GM18508 (cell line): ENCODE results near the gene APH1B.
"Not testable (repeated sequence)": the region's sequence is repeated elsewhere in the genome, so short reads cannot be mapped to it uniquely, and the experiment has no call there.

Source experiments
- ATAC-seq: cut with Tn5 transposase; IDR thresholded peaks from one replicate; pipeline ENCODE4 v1.9.1; 2021; ENCODE audit warnings: moderate number of reproducible peaks; ENCODE audit not compliant: insufficient read depth, unreplicated experiment

The APH1B gene

DNA sequence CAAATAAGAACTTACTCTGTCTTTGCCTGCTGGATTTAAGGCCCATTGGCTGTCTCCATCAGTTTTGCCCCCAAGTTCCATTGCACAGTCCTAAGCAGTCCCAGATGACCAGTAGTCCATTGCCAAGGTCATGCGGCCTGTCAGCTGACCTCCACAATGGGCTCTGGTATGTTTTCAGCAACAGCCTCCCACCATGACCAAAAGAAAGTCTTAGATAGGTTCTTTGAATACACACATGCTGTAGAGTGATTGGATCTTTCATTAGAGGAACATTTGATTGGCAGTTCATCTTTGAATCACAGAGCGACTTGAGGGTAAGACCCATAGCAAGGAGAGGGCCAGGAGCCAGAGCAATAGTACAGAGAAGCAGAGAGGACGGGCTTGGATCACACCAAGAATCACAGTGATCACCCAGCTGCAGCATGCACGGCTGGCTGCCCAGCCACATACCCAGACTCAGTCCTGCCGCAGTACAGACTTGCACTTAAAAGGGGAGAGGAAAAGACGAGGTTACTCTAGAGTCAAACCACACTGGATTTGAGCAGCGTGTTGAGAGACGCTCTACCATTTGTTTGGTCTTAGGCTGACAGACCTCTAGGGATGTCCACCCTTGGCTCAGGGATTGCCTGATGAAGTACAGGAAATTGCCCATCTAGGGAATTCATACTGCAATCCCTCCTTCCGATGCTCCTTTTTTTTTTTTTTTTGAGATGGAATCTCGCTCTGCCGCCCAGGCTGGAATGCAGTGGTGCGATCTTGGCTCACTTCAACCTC, 50.4 kb downstream of the APH1B start:
- no peak for ATAC-seq

GRCh38 chr15:63329567-63330350, 52.4 kb downstream of the APH1B start:
- no peak for ATAC-seq

GRCh38 chr15:63330926-63331325, 53.5 kb downstream of the APH1B start:
- ATAC-seq = no peak

DNA sequence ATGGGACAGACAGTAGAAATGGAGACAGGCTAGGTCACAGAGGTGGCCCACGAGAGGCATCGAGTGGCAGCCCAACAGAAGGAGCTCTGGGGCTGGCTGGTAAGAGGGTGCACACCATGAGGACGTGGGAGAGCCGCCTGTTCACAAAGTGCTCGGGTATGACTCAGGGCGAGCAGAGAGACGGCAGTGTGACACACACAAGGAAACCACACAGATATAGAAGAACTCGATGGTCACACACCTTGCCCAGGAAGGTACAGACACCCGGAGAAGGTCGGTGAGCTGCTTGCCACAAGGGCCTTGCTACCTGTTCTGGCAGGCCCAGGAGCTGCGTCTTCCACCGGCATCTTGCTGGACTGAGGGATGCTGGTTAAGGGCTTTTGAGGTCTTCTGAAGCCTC, 54.1 kb downstream of the APH1B start:
- no peak for ATAC-seq

DNA sequence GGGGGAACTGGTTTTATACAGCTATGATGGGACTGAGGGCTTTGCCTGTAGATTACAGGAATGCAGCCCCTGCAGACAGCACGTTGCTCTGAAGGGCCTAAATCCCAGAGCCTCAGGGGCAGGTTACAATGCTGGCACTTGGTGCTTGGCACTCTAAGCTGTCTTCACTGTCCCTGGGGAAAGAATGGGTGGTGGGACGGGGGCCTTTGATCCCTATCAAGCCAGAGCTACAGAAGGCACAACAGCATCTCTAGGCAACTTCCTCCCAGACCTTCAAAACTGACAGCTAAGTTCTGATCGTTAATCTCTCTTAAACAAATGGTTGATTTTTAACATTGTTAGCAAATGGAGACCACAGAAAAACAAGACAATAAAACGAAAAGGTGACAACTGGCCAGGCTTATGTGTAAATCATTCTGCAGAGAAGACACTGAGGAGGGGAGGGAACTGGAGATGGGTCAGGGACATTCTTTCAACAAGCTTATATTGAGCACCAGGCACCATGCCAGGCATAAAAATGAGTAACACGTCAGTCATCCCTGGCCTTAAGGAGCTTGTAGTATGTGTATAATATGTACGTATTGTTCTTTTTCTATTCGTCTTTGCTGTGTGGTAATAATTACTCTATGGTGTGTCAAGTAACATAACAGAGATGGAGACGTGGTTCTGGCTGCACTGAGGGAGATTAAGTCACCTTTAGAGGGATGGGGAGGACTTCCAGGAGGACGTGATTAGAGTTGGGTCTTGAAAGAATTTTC, 55.1 kb downstream of the APH1B start:
- no peak for ATAC-seq

DNA sequence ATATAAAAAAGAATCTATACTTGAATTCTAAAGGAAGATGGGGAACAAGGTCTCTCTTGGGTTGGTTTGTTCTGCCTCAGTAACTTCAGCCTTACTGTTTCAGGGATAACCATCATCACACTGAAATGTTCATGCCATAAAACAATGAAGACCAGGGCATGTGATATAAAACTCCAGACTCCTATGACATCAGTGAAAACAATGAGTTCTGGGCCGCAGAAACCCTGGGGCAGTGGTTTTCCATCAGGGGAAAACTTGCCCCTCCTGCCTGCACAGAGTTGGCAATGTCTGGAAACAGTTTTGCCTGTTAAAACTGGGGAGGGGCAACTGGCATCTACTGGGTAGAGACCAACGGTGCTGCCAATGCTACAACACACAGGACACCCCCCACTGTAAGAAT, 57.4 kb downstream of the APH1B start:
- ATAC-seq = no peak

DNA sequence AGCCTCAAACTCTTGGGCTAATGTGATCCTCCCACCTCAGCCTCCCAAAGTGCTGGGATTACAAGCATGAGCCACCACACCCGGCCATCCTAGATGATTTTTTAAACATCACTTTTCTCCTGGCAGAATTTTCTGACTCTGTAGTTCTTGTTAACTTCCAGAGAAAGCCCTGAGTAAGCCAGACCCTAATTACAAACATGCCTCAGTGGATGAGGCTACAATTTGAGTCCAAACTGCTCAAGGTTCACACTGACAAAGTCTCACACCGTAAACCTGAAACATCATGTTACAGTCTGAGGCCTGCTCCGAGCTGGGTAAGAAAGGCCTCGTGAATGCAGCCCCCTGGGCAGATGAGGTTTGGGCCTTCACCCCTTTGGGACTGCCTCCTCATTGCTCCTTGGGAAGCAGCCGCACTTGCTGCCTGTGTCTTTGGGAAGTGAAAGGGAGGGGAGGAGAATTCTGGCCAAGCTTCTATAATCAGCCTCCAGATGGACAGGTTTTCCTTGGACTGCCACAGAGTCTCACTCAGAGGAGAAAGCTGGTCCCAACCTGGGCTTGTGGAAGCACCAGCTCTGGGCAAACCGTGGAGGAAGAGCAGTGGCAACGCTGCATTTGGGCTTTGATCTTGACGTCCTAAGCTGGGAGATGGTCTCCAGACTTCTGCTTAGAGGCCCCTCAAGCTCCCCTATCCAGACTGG, 58.3 kb downstream of the APH1B start:
- ATAC-seq = no peak

DNA sequence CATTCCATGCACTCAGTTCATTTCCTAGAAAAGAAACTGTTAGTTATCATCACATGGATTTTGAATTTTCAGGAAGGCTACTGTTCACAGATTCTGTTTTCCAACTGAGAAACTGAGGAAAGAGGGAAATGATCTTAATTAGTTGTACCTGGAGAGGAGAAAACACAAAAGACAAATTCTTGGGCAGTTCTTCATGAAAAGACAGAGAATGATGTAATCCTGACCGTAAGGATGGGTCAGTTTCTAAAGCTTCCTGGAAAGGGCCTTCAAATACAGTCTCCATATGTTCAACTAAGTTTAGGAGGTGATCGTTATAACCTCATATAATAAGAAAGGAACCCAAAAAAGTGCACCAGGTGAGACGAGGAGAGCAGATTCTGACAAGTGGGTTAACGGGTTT, 59.6 kb downstream of the APH1B start:
- ATAC-seq = no peak

DNA sequence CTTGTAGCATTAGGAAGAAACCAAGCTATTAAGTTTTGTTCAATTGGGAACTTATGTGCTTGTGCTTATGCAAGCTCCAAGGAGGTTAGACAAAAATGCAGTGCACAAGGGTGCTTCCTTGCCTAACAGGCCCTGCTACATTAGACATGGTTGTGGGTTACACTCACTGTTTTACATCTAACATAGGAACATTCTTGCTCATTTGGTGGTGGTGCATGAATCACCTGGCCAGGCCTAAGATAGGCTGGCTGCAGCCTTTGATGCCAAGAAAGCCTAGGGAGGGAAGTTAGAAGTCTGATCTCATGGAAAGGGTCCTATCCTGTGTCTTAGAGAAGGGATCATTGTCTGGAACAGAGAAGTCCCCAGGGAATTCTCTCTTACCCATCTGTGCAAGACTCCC, 60.8 kb downstream of the APH1B start:
- no peak for ATAC-seq

DNA sequence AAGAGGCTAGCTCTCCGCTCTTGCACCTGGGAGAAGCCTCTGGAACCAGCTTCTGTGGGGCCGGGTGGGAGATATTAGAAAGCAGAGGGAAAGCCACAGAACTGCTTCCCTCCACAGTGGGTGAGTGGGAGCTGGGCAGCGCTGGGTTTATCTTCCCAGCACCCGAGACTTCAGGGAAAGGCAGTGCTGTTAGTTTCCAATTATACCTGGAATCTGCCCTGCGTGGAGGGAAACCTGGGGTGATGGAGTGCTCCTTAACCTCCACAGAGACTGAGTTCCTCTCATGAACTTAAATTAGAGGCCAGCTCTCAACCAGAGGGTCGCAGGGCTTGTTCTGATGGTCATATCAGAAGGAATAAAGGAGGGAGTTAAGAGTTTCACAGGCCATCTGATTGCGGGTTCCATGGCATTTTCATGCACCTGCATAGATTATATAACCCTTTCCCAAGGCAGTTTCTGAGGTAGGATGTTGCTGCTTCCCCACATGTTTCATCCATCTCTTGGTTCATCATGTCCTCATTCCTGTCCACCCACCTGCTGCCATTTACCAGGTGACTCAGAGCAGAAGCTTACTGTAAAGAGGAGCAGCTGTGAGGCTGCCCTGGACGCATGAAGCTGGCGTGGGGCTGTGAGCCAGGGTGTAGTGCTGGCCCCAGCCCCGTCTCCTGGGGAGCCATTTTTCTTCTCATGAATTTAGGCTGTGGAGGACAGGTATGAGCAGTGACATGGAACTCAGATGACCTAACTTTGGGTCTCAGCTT, 61.8 kb downstream of the APH1B start:
- ATAC-seq = no peak

DNA sequence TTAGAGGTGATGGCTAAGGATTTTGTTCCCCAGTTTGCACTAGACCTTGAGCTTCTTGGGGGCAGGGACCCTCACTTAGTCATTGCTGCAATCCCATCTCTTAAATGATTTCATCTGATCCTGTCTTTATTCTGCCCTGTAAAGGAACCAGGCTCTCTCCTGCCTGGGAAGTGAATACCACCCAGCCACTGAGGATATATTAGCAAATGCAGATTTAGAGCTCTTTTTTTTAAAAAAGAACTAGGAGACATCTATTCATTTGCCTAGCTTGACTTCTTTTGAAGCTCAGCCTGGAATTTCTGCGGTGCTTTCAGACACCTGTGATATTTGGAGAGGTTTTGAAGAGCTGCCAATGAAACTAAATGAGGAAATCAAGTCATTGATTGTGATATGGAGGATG, 62.4 kb downstream of the APH1B start:
- ATAC-seq = no peak

GRCh38 chr15:63340353-63340752, 62.9 kb downstream of the APH1B start:
- ATAC-seq = no peak

GRCh38 chr15:63340878-63341277, 63.5 kb downstream of the APH1B start:
- ATAC-seq = no peak

GRCh38 chr15:63341898-63342297, 64.5 kb downstream of the APH1B start:
- ATAC-seq = no peak

DNA sequence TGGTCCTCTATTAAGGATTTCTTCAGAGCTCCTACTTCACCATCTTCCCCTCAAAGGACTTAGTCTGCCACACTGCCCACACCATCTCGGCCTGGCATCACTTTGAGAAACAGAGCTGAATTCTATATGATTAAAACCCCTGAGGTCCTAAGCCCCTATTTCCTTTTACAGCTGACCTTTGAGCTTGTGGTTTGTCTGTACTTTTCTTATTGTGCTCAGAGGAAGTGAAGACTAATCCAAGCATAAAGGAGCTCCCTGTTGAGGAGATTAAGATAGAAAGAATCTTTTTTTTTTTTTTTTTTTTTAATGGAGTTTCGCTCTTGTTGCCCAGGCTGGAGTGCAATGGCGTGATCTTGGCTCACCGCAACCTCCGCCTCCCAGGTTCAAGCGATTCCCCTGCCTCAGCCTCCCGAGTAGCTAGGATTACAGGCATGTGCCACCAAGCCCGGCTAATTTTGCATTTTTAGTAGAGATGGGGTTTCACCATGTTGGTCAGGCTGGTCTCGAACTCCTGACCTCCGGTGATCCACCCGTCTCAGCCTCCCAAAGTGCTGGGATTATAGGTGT, 65.7 kb downstream of the APH1B start:
- not testable (repeated sequence) for ATAC-seq

DNA sequence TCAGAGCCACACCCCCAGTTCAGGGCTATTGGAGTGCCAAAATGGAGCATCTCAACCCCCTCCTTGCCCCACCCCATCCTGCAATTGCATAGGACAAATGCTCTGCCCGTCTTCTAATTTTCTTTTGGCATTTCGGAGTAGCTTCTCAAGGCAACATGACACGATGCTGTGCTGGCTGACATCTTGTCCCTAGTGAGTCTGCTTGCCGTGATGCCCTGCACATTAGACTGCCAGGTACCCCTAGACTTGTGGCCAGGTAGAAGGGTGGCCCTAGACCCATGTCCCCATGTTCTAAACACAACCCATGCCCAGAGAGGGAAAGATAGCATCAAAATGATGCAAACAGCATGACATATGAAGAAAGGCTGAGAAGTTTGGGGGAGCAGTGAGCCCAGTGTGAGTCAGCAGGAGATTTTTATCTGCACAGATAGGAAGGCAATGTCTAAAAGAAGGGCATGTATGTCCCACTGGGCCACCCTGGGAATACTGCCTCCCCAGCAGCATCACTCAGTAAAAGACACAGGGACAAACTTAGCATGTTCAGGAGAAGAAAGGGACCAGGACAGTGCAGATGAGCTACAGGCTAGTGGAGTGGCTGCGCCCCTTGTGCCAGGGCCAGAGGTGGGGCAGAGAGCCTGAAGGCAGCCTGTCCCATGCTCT, 67.5 kb downstream of the APH1B start:
- no peak for ATAC-seq

DNA sequence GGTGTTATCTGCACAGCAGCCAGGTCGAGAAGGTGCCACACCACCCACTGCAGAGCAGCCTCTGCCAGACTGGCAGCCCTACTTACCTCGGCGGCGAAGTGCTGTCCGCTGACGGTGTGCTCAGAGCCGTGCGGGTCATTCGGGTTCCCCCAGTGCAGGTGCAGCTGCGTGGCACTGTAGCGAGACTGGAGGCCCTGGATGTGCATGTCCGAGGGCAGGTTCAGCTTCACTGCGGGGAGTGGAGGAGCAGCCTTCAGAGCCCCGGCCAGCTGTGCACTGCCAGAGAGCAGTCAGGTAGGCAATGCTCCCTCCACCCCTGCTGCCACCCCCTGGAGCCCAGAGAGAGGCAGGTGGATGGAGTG, 68.0 kb downstream of the APH1B start:
- no peak for ATAC-seq

GRCh38 chr15:63347074-63347857, 69.9 kb downstream of the APH1B start:
- no peak for ATAC-seq
